GM19099 (cell line): Measurements from ENCODE around the gene SLC9A5.

Experiments used
- POLR2A ChIP-seq: IDR thresholded peaks from 3 replicates; pipeline ENCODE4 v1.6.1; 2011; ENCODE audit warnings: low read depth; ENCODE audit not compliant: insufficient read length; ENCODE audit errors: extremely low read depth

Gene SLC9A5

DNA sequence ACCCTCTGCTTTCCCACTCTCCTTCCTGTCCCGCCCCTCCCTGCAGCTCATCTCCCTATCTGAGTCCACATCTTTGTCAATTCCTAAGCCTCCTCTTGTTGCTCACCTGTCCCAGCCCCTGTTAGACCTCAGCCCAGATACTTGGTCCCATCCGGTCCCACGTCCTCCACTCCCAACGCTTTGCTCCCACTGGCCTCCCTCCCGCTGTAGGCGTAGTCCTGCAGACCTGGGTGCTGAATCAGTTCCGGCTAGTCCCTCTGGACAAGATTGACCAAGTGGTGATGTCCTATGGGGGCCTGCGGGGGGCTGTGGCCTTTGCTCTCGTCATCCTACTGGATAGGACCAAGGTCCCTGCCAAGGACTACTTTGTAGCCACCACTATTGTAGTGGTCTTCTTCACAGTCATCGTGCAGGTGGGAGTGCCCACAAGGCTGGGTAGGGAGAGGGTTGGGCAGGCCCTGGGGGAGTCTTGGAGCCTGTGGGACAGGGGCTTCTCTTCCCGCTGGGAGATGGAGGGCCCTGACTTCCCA, 8.0 kb downstream of the SLC9A5 start:
- no peak for TF ChIP-seq POLR2A

DNA sequence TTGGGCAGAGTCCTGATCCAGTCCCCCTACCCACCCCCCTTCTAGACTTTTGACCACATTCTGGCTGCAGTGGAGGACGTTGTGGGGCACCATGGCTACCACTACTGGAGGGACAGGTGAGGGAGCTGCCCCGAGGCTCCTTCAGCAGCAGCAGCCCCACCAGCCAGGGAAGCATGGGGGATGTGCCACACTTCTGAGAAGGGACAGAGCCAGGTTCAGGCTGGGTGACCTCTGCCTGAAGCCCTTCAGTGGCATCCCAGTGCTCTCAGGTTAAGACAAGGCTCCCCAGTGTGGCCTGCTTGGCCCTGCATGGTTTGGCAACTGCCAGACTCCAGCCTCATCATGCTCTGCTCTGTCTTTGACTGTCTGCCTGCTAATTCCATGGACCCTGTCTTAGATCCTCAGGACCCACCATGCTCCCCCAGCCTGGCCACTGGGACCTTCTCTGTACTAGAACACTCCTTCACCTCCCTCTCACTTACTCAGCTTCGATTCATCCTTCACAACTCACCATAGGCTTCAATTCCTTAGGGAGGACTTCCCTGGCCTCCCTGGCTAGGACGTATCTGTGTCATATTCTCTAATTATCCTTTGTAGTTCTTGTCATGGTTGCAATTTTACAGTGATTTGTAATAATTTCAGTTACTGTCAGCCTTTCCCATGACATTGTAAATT, 8.8 kb downstream of the SLC9A5 start:
- no peak for TF ChIP-seq POLR2A

DNA sequence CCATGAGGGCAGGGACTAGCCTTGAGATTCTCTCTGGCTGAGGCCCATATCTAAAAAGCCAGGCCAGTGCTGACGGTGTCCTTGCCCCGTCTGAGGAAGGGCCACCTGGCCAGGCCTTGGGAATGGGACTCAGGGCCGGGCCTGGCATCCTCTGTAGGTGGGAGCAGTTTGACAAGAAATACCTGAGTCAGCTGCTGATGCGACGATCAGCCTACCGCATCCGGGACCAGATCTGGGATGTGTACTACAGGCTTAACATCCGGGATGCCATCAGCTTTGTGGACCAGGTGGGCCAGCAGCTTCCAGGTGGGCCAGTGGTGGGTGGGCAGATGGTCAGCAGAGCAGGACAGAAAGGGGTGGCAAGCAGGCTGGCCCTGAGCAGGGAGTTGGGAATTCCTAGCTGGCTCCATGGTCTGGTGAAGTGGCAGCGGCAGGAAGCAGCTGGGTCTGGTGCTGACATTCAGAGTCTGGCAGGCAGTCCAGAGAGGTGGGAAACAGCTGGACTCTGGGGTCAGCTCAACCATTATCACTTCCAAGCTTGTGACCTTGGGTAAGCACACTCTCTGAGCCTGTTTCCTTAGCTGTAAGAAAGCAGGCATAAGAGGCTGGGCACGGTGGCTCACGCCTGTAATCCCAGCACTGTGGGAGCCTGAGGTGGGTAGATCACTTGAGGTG, 9.5 kb downstream of the SLC9A5 start:
- no peak for TF ChIP-seq POLR2A

DNA sequence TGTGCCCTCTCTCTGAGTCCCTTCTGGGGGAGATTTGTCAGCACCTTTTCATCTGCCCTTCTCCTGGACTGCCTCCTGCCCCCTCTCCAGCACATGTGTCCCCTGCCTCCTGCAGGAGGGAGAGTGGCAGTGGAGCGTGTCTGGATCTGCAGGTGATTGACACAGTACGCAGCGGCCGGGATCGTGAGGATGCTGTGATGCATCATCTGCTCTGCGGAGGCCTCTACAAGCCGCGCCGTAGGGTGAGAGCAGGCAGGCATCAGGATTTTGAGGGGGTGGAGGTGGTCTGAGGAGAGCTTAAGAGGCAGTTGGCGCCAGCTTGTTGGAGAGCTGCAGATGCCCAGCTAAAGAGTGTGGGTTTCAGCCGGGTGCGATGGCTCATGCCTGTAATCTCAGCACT, 10.9 kb downstream of the SLC9A5 start:
- TF ChIP-seq POLR2A, result no peak

DNA sequence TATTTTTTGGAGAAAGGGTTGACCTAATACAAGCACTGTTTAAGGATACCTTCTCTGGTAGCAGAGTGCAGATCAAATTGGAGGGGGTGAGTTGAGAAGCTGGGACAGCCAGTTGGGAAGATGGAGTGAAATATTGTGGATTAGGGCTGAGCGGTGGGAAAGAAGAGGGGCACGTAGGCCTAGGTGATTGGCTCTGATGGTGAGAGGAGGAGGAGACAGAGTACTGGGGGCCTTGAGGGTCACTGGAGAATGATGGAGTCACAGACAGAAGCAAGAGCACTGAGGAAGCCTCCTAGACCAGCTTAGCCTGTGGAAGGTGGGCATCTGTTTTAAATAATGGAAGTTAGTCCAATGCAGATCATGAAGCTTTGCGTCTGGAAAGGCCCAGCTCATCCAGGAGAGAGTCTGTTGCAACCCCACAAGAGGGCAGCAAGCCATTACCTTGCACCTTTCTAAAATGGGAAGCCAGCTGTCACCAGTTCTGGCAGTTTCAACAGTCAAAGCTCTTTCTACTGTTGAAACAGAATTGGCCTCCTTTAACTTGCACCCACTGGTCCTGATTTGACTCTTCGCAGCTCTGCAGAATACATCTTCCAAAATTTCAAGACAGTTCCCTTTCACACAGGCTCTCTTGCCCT, 11.8 kb downstream of the SLC9A5 start:
- TF ChIP-seq POLR2A, result no peak

DNA sequence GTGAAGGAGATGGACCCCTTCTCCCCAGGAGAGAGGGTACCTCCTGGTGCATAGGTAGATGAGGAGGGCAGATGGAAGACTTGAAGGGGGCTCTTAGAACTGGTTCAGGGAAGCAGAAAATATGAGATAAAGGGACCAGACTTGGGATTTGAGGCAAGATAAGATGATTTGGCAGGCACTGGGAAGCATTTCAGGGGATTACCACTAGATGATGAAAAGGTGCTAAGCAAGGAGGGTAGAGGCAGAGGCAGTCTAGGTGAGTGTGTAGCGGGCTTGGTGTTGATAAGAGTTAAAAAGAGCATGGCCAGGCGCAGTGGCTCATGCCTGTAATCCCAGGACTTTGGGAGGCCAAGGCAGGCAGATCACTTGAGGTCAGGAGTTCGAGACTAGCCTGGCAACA, 14.4 kb downstream of the SLC9A5 start:
- TF ChIP-seq POLR2A, result no peak

DNA sequence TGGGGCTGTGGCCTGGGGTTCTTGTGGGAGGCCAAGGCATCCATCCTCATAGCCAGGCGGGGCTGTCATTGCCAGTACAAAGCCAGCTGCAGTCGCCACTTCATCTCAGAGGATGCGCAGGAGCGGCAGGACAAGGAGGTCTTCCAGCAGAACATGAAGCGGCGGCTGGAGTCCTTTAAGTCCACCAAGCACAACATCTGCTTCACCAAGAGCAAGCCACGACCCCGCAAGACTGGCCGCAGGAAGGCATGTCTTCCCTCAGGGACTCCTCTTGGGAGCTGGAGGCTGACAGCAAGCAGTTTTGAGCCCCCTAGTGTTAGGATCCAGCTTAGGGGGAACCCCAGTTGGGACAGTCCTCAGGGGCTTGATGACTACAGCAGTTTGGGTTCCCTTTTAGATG, 15.5 kb downstream of the SLC9A5 start:
- TF ChIP-seq POLR2A, result no peak

DNA sequence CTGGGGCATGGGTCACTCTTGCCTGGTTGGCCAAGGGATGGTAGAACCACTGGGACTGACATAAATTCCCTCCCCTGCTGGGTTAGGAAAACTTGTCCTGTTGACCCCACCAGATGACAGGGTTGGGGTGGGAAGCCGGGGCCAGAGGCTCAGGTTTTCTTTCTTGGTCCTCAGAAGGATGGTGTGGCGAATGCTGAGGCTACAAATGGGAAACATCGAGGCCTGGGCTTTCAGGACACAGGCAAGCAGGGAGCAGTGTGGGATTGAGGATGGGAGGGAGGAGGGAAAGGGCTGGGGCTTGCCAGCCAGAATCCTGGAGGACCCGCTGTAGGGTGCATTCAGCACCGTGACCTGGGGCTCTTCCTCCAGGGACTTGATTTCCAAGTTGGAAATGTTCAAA, 16.1 kb downstream of the SLC9A5 start:
- TF ChIP-seq POLR2A, result no peak

DNA sequence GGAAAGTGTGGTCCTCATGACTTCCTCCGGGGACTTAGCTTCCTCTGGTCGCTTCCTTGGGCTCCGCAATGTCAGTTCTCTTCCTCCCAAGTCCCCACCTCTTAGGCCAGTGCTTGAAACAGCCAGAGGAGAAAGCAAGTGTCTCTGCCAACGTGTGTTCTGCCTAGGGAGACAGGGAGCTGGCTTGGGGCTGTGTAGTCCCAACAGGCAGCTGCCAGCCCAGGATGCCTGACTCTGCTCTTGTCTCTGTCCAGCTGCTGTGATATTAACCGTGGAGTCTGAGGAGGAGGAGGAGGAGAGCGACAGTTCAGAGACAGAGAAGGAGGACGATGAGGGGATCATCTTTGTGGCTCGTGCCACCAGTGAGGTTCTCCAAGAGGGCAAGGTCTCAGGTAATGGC, 17.1 kb downstream of the SLC9A5 start:
- TF ChIP-seq POLR2A, result no peak

DNA sequence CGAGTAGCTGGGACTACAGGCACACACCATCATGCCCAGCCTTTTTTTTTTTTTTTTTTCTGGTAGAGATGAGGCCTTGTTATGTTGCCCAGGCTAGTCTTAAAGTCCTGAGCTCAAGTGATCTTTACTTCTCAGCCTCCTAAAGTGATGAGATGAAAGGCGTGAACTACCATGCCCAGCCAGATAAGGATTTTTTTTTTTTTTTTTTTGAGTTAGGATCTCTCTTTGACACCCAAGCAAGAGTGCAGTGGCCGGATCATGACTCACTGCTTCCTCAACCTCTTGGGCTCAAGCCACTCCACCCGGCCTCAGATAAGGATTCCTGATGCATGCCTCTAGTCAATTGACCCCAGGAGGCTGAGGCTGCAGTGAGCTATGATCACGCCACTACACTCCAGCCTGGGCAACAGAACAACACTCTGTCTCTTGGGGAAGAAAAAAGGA, 19.4 kb downstream of the SLC9A5 start:
- no peak for TF ChIP-seq POLR2A

DNA sequence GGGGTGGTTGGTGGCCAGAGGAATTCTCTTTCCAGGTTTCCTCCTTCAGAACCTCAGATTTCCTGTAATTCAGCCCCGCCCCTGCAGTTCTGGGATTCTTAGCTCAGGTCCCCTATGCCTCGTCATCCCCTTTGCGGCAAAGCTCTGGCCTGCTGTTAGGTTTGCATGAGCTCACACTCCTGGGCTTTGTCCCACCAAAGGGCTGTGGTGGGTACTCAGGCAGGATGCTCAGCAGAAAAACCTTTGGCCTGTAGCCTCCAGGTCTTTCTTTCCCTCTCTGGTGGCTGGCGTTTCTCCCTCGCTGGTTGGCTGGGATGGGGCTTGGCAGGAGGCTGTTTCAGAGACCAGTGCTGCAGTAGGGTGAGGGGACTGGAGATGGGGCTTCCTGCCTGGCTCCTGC, 21.0 kb downstream of the SLC9A5 start:
- no peak for TF ChIP-seq POLR2A

DNA sequence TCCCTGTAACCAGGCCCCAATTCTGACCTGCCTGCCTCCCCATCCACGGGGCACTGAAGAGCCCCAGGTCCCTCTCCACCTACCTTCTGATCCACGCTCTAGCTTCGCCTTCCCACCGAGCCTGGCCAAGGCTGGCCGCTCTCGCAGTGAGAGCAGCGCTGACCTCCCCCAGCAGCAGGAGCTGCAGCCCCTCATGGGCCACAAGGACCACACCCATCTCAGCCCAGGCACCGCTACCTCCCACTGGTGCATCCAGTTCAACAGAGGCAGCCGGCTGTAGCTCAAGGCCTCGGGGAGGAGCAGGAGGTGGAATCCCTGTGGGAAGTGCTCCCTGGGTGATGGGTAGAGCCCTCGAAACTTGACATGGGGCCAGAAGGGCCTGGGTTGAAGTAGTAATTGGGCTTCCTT, 22.2 kb downstream of the SLC9A5 start:
- no peak for TF ChIP-seq POLR2A

DNA sequence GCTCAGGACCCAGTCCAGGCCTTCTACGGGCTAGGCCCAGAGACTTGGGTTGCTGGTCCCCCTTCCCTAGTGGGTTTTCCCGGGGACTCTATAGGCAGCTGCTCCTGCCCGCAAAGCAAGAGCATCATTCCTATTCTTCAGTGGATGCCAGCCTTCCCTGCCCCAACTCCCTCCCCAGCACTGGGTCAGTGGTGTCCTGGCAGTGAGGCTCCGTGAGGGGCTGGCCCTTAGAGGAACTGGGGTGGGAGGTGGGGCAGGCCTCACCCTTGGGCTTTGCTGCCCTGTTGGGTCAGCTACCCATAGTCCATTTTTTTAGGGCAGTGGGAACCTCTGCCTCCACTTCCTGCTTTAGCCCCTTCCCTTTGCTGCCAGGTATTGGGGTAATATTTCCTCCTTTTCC, 22.7 kb downstream of the SLC9A5 start:
- no peak for TF ChIP-seq POLR2A

DNA sequence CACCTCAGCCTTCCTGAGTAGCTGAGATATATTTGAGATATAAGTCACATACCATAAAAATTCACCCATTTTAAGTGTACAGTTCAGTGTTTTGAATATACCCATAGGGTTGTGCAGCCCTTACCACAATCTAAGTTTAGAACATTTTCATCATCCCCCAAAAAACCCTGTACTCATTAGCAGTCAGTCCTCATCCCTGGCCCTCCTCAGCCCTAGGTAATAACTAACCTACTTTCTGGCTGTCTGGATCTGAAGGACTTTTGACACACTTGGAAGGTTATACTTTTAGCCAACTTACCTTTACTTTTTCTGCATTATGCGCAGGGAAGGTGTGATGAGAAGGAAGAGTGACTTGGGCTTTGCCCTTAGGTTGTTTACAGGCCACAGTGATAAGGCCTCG, 26.5 kb downstream of the SLC9A5 start:
- no peak for TF ChIP-seq POLR2A

DNA sequence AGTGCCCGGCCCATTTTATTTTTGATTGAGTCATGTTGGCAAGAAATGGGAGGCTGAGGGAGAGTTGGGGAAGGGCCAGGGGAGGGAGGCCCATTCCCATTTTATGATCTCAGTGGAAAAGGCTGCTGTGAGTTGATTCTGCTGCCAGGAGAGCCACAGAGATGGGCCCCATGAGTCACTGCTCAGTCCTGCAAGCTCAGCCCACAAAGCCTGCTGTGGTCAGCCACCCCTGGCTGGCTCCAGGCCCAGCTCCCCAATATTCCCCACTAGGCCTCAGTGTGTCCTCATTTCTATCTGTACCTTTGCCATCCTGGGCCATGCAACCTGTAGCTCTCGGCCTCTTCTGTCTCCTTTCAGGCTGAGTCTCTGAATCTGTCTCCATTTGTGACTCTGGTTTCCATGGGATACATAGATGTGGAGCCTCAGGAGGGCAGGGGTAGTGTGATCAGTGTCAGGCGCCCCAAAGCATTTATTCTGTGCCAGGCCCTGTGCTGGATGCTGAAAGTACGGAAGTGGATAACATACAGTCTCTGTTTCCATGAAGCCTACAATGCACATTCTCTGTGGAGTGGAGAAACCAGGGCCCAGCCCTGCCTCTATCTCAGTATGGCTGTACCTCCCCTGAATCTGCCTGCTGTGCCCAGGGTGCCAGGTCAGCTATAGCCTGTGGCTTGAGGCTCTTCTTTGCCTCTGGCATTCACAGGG, 28.7 kb downstream of the SLC9A5 start:
- no peak for TF ChIP-seq POLR2A

DNA sequence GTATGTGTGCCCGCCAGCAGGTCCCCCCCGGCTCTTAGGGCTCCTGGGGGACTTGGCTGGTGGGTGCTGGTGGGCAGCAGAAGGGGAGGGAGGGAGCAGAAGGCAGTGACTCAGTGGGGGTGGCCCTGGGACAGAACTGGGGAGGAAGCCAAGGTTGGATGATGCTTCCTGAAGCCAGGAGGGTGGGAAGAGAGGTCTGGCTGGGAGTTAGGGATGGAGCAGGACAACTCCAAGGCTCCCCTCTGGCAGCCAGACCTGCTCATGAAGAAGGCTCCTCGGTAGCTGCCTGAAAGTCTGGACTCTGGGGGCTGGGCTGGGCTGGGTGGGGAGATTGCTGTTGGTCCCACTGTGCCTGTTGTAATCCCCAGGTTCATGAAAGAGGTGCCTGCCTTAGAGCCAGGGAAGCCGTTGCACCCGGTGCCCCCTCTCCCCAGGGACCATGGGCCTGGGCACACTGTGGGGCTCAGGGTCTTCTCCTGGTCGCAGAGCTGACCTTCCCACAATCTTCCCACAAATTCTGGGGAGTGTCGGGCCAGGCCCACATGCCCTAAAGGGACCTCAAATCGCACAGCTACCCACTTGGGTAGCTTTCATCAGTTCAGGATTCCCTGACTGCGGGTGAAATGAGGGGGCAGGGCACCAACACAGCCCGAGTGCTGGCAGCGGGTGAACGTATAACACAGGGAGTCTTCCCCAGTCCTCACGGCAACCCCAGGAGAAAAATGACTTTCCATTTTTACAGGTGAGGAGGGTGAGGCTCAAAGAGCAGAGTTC, 29.4 kb downstream of the SLC9A5 start:
- TF ChIP-seq POLR2A, result no peak
